ENCODE measurements around the gene OOSP3. TPM values are rescaled to one million over a fixed set of nuclear protein-coding genes. Genes with fewer than 3 reads are reported as not detected.

OOSP3 gene
- polyA plus RNA-seq, 1 donor (not counting 4 experiments of a cell fraction or from before 2014, with no cell fraction given): 0.14 TPM

- dilution Hi-C loops (cut with MboI; ENCODE audit: extremely low pct_ligation_motif_present, low sequenced_read_pairs): no loop called here
- no peak within 1 kb of the TSS for H3K4me2 ChIP-seq (ENCODE audit: control insufficient read depth, extremely low read depth, insufficient read depth, low read depth, low read length)
- no peak within 1 kb of the TSS for H3K9ac ChIP-seq (ENCODE audit: control insufficient read depth, extremely low read depth, insufficient read depth, low read length)
- TF ChIP-seq CTCF (optimal IDR thresholded peaks at IDR 0.05 in 1 of 3, IDR thresholded peaks at IDR 0.05 in 1 of 3, conservative IDR thresholded peaks at IDR 0.05 in 1 of 3; ENCODE audit: extremely low read depth in 1 of 3, insufficient read depth in 2 of 3, low read length in 3 of 3) (peak in 1 of 3 experiments; percentile 21), EZH2 (IDR thresholded peaks at IDR 0.05; ENCODE audit: low read length) (no peak)
- peaks cover 8% of the 10 kb centered on the region for H3K4me1 ChIP-seq (ENCODE audit: control insufficient read depth, extremely low read depth, insufficient read depth, low read length)
- H3K27ac ChIP-seq (ENCODE audit: control insufficient read depth, insufficient read depth, low read length): no peak within 1 kb of the TSS
- DNase-seq (ENCODE audit: low read depth, low spot score) (no peak), FAIRE-seq (peak; percentile 34)
- H4K20me1 ChIP-seq (ENCODE audit: control insufficient read depth, extremely low read depth, insufficient read depth, low read length): no peaks in the 10 kb centered on the region
- no peaks in the 10 kb centered on the region for H3K9me1 ChIP-seq (ENCODE audit: control insufficient read depth, extremely low read depth, insufficient read depth, low read length)
- H3K36me3 ChIP-seq (ENCODE audit: control insufficient read depth in 2 of 2, extremely low read depth in 1 of 2, insufficient read depth in 2 of 2, low read length in 2 of 2): no peaks in the 10 kb centered on the region
- H3K9me3 ChIP-seq (ENCODE audit: control insufficient read depth, low read depth, low read length): no peaks in the 10 kb centered on the region
- H3K4me3 ChIP-seq (ENCODE audit: control insufficient read depth in 2 of 3, extremely low read depth in 1 of 3, insufficient read depth in 2 of 3, low read depth in 1 of 3, low read length in 3 of 3): no peak within 1 kb of the TSS
- no peaks in the 10 kb centered on the region for H3K27me3 ChIP-seq (ENCODE audit: control insufficient read depth, extremely low read depth, insufficient read depth, low read length)
- H2AFZ ChIP-seq (ENCODE audit: control insufficient read depth, low read length): peak within 1 kb of the TSS; percentile 5
- no peaks in the 10 kb centered on the region for H3K79me2 ChIP-seq (ENCODE audit: control insufficient read depth, insufficient read depth, low read length)
These were observed 12.2 kb upstream of the OOSP3 start, which contains the start of gene TCN1 for GRCh38 chr11:59866397-59866796. Gene TCN1, minus strand, starts transcription at chr11:59866487. Its CDS starts 17 bp downstream, at chr11:59866470.

- H3K9me3 ChIP-seq (ENCODE audit: control insufficient read depth, low read depth, low read length): no peaks in the 10 kb centered on the region
- no peaks in the 10 kb centered on the region for H3K79me2 ChIP-seq (ENCODE audit: control insufficient read depth, insufficient read depth, low read length)
- no peaks in the 10 kb centered on the region for H3K27me3 ChIP-seq (ENCODE audit: control insufficient read depth, extremely low read depth, insufficient read depth, low read length)
- H3K4me1 ChIP-seq (ENCODE audit: control insufficient read depth, extremely low read depth, insufficient read depth, low read length): peaks cover 8% of the 10 kb centered on the region
- no peak overlapping the region for H3K4me2 ChIP-seq (ENCODE audit: control insufficient read depth, extremely low read depth, insufficient read depth, low read depth, low read length)
- no peak overlapping the region for H3K9ac ChIP-seq (ENCODE audit: control insufficient read depth, extremely low read depth, insufficient read depth, low read length)
- no peak for TF ChIP-seq EZH2 (IDR thresholded peaks at IDR 0.05; ENCODE audit: low read length)
- TF ChIP-seq CTCF (optimal IDR thresholded peaks at IDR 0.05 in 1 of 3, IDR thresholded peaks at IDR 0.05 in 1 of 3, conservative IDR thresholded peaks at IDR 0.05 in 1 of 3; ENCODE audit: extremely low read depth in 1 of 3, insufficient read depth in 2 of 3, low read length in 3 of 3): no peak
- H3K4me3 ChIP-seq (ENCODE audit: control insufficient read depth in 2 of 3, extremely low read depth in 1 of 3, insufficient read depth in 2 of 3, low read depth in 1 of 3, low read length in 3 of 3): no peak overlapping the region
- DNase-seq (ENCODE audit: low read depth, low spot score): no peak
- no peak overlapping the region for H2AFZ ChIP-seq (ENCODE audit: control insufficient read depth, low read length)
- H3K9me1 ChIP-seq (ENCODE audit: control insufficient read depth, extremely low read depth, insufficient read depth, low read length): no peaks in the 10 kb centered on the region
- FAIRE-seq: no peak
- no peaks in the 10 kb centered on the region for H3K36me3 ChIP-seq (ENCODE audit: control insufficient read depth in 2 of 2, extremely low read depth in 1 of 2, insufficient read depth in 2 of 2, low read length in 2 of 2)
- no peak overlapping the region for H3K27ac ChIP-seq (ENCODE audit: control insufficient read depth, insufficient read depth, low read length)
- H4K20me1 ChIP-seq (ENCODE audit: control insufficient read depth, extremely low read depth, insufficient read depth, low read length): no peaks in the 10 kb centered on the region
- dilution Hi-C loops (cut with MboI; ENCODE audit: extremely low pct_ligation_motif_present, low sequenced_read_pairs): no loop called here
These were observed 11.7 kb upstream of the OOSP3 start for GRCh38 chr11:59866836-59867235.
